ENCODE results near the gene FAM149B1. TPM values are rescaled to one million over a fixed set of nuclear protein-coding genes. Genes with fewer than 3 reads are reported as not detected.
A peak's percentile ranks its signal among the peaks of the same experiment; 100 is the strongest.
"Not testable (repeated sequence)": the region's sequence is repeated elsewhere in the genome, so short reads cannot be mapped to it uniquely, and the experiment has no call there.

Gene FAM149B1
- total RNA-seq, 2 experiments from 2014 or later: 13.8 to 15.0 TPM

GRCh38 chr10:73252445-73253224, 84.7 kb downstream of the FAM149B1 start, which contains the start of gene MRPS16:
MRPS16 (minus strand) TSS chr10:73252644; CDS start chr10:73252482, 162 bp downstream.
- CTCF ChIA-PET: interaction anchor here (0.8 to 2.9 kb wide), 9 partner anchors 11 to 391 kb away, joined by 3 to 18 read pairs (median 3); no protein-coding TSS in a partner anchor
- DNase-seq: peak; percentile 96
- POLR2A ChIA-PET: interaction anchor here (0.6 to 3.3 kb wide), 15 partner anchors 9 to 373 kb away, joined by 3 to 16 read pairs (median 3); partner anchors contain the start of genes ANXA7, CFAP70 and PPP3CB
- peak within 1 kb of the TSS; percentile 91 for H3K27ac Mint-ChIP-seq
- H3K4me3 Mint-ChIP-seq: peak within 1 kb of the TSS; percentile 99
- no peaks in the 10 kb centered on the region for H3K9me3 Mint-ChIP-seq (ENCODE audit: insufficient read depth)
- no peaks in the 10 kb centered on the region for H3K27me3 Mint-ChIP-seq (ENCODE audit: low read depth)
- peaks cover 46% of the 10 kb centered on the region for H3K36me3 Mint-ChIP-seq (ENCODE audit: low read depth)
- peak; percentile 83 for ATAC-seq
- H3K4me1 Mint-ChIP-seq (ENCODE audit: low read depth): peaks cover 37% of the 10 kb centered on the region

GRCh38 chr10:73253225-73253555, 85.3 kb downstream of the FAM149B1 start:
- Mint-ChIP-seq H3K4me3 (peak overlapping the region; percentile 99), H3K9me3 (ENCODE audit: insufficient read depth) (no peaks in the 10 kb centered on the region), H3K36me3 (ENCODE audit: low read depth) (peaks cover 41% of the 10 kb centered on the region), H3K27ac (peak overlapping the region; percentile 91), H3K27me3 (ENCODE audit: low read depth) (no peaks in the 10 kb centered on the region), H3K4me1 (ENCODE audit: low read depth) (peaks cover 31% of the 10 kb centered on the region)
- no peak for DNase-seq
- CTCF ChIA-PET: interaction anchor here (0.7 to 2.9 kb wide), 7 partner anchors 10 to 390 kb away, joined by 3 to 18 read pairs (median 3); no protein-coding TSS in a partner anchor
- POLR2A ChIA-PET: interaction anchor here (0.5 to 3.3 kb wide), 9 partner anchors 12 to 242 kb away, joined by 3 to 16 read pairs (median 3); partner anchors contain the start of genes ANXA7, CFAP70 and PPP3CB
- ATAC-seq: peak; percentile 7

- CTCF ChIA-PET; H3K4me1 Mint-ChIP-seq (ENCODE audit: low read depth); H3K27me3 Mint-ChIP-seq (ENCODE audit: low read depth); H3K36me3 Mint-ChIP-seq (ENCODE audit: low read depth); DNase-seq; POLR2A ChIA-PET; H3K9me3 Mint-ChIP-seq (ENCODE audit: insufficient read depth); H3K4me3 Mint-ChIP-seq; ATAC-seq; H3K27ac Mint-ChIP-seq: not testable (repeated sequence)
Observed at GRCh38 chr10:73258612-73259011, 90.7 kb downstream of the FAM149B1 start.

- H3K27me3 Mint-ChIP-seq (ENCODE audit: low read depth): no peaks in the 10 kb centered on the region
- H3K4me1 Mint-ChIP-seq (ENCODE audit: low read depth): peaks cover 6% of the 10 kb centered on the region
- H3K27ac Mint-ChIP-seq: no peak overlapping the region
- no peak overlapping the region for H3K4me3 Mint-ChIP-seq
- DNase-seq (no peak), ATAC-seq (no peak)
- peaks cover 7% of the 10 kb centered on the region for H3K9me3 Mint-ChIP-seq (ENCODE audit: insufficient read depth)
- ChIA-PET POLR2A (interaction anchor here (0.6 kb wide), 1 partner anchor 9 kb away, joined by 3 read pairs; the partner anchor contains the start of gene MRPS16), CTCF (no interaction called here)
- H3K36me3 Mint-ChIP-seq (ENCODE audit: low read depth): no peaks in the 10 kb centered on the region
Observed at GRCh38 chr10:73261362-73261995, 93.6 kb downstream of the FAM149B1 start.

GRCh38 chr10:73262105-73262730, 94.3 kb downstream of the FAM149B1 start:
- Mint-ChIP-seq H3K27ac (no peak overlapping the region), H3K4me1 (ENCODE audit: low read depth) (peaks cover 6% of the 10 kb centered on the region), H3K27me3 (ENCODE audit: low read depth) (peaks cover 2% of the 10 kb centered on the region), H3K4me3 (no peak overlapping the region), H3K9me3 (ENCODE audit: insufficient read depth) (peaks cover 7% of the 10 kb centered on the region), H3K36me3 (ENCODE audit: low read depth) (no peaks in the 10 kb centered on the region)
- no peak for DNase-seq
- ChIA-PET CTCF (interaction anchor here (2.5 kb wide), 2 partner anchors 9 to 381 kb away, joined by 18 to 22 read pairs; partner anchors contain the start of gene MRPS16), POLR2A (interaction anchor here (2.3 kb wide), 1 partner anchor 15 kb away, joined by 9 read pairs; the partner anchor contains the start of gene DNAJC9)
- no peak for ATAC-seq

GRCh38 chr10:73262880-73263555, 95.1 kb downstream of the FAM149B1 start:
- Mint-ChIP-seq H3K4me3 (no peak overlapping the region), H3K36me3 (ENCODE audit: low read depth) (no peaks in the 10 kb centered on the region), H3K27ac (no peak overlapping the region), H3K27me3 (ENCODE audit: low read depth) (peaks cover 4% of the 10 kb centered on the region), H3K9me3 (ENCODE audit: insufficient read depth) (peaks cover 7% of the 10 kb centered on the region), H3K4me1 (ENCODE audit: low read depth) (peaks cover 6% of the 10 kb centered on the region)
- no peak for DNase-seq
- ChIA-PET POLR2A (interaction anchor here (1.2 to 2.3 kb wide), 2 partner anchors 11 to 16 kb away, joined by 3 to 9 read pairs; partner anchors contain the start of genes DNAJC9 and MRPS16), CTCF (interaction anchor here (0.8 to 2.5 kb wide), 19 partner anchors 9 to 381 kb away, joined by 3 to 22 read pairs (median 4); partner anchors contain the start of genes CFAP70 and MRPS16)
- no peak for ATAC-seq

GRCh38 chr10:73263693-73264347, 95.9 kb downstream of the FAM149B1 start:
- H3K27me3 Mint-ChIP-seq (ENCODE audit: low read depth): peaks cover 4% of the 10 kb centered on the region

GRCh38 chr10:73264423-73264822, 96.5 kb downstream of the FAM149B1 start:
- POLR2A ChIA-PET: interaction anchor here (1.0 to 2.3 kb wide), 3 partner anchors 9 to 17 kb away, joined by 3 to 9 read pairs (median 5); partner anchors contain the start of genes DNAJC9 and MRPS16
- no peak for ATAC-seq

More at GRCh38 chr10:73263693-73264347, 95.9 kb downstream of the FAM149B1 start:
- CTCF ChIA-PET: interaction anchor here (0.7 to 2.5 kb wide), 29 partner anchors 8 to 380 kb away, joined by 3 to 22 read pairs (median 3); partner anchors contain the start of genes CFAP70, DNAJC9 and MRPS16
- Mint-ChIP-seq H3K4me3 (no peak overlapping the region), H3K36me3 (ENCODE audit: low read depth) (no peaks in the 10 kb centered on the region), H3K9me3 (ENCODE audit: insufficient read depth) (peaks cover 6% of the 10 kb centered on the region), H3K27ac (no peak overlapping the region), H3K4me1 (ENCODE audit: low read depth) (peaks cover 6% of the 10 kb centered on the region)
- DNase-seq (no peak), ATAC-seq (no peak)
- POLR2A ChIA-PET: interaction anchor here (1.0 to 2.3 kb wide), 3 partner anchors 8 to 17 kb away, joined by 3 to 9 read pairs (median 5); partner anchors contain the start of genes DNAJC9 and MRPS16

GRCh38 chr10:73281097-73281496, 113.2 kb downstream of the FAM149B1 start:
- ATAC-seq (no peak), DNase-seq (no peak)
- Mint-ChIP-seq H3K4me1 (ENCODE audit: low read depth) (no peaks in the 10 kb centered on the region), H3K36me3 (ENCODE audit: low read depth) (no peaks in the 10 kb centered on the region), H3K9me3 (ENCODE audit: insufficient read depth) (no peaks in the 10 kb centered on the region), H3K27me3 (ENCODE audit: low read depth) (no peaks in the 10 kb centered on the region), H3K4me3 (no peak overlapping the region), H3K27ac (no peak overlapping the region)
- ChIA-PET CTCF (no interaction called here), POLR2A (no interaction called here)

More at GRCh38 chr10:73264423-73264822, 96.5 kb downstream of the FAM149B1 start:
- H3K4me1 Mint-ChIP-seq (ENCODE audit: low read depth): peaks cover 6% of the 10 kb centered on the region
- no peak overlapping the region for H3K27ac Mint-ChIP-seq
- H3K27me3 Mint-ChIP-seq (ENCODE audit: low read depth): peaks cover 6% of the 10 kb centered on the region
- no peak overlapping the region for H3K4me3 Mint-ChIP-seq
- CTCF ChIA-PET: interaction anchor here (0.7 to 2.5 kb wide), 24 partner anchors 8 to 379 kb away, joined by 3 to 22 read pairs (median 4); partner anchors contain the start of genes CFAP70, DNAJC9 and MRPS16
- no peak for DNase-seq
- H3K36me3 Mint-ChIP-seq (ENCODE audit: low read depth): no peaks in the 10 kb centered on the region
- H3K9me3 Mint-ChIP-seq (ENCODE audit: insufficient read depth): peaks cover under 1% of the 10 kb centered on the region

GRCh38 chr10:73287441-73287840, 119.5 kb downstream of the FAM149B1 start:
- H3K36me3 Mint-ChIP-seq (ENCODE audit: low read depth): peaks cover 2% of the 10 kb centered on the region
- DNase-seq: no peak
- H3K9me3 Mint-ChIP-seq (ENCODE audit: insufficient read depth): no peaks in the 10 kb centered on the region
- no peak overlapping the region for H3K27ac Mint-ChIP-seq
- ATAC-seq: no peak
- no peak overlapping the region for H3K4me3 Mint-ChIP-seq
- H3K4me1 Mint-ChIP-seq (ENCODE audit: low read depth): no peaks in the 10 kb centered on the region
- ChIA-PET CTCF (no interaction called here), POLR2A (no interaction called here)
- H3K27me3 Mint-ChIP-seq (ENCODE audit: low read depth): no peaks in the 10 kb centered on the region
